ENCODE measurements around the gene UROS. TPM values are rescaled to one million over a fixed set of nuclear protein-coding genes. Genes with fewer than 3 reads are reported as not detected.

The UROS gene
- polyA plus RNA-seq (2013, experiment 1 of 4): 79.2 TPM
- polyA plus RNA-seq (2013, experiment 2 of 4): 79.3 TPM
- 56.8 TPM for polyA plus RNA-seq (2013, experiment 3 of 4)
- 63.4 TPM for polyA plus RNA-seq (2013, experiment 4 of 4)

DNA sequence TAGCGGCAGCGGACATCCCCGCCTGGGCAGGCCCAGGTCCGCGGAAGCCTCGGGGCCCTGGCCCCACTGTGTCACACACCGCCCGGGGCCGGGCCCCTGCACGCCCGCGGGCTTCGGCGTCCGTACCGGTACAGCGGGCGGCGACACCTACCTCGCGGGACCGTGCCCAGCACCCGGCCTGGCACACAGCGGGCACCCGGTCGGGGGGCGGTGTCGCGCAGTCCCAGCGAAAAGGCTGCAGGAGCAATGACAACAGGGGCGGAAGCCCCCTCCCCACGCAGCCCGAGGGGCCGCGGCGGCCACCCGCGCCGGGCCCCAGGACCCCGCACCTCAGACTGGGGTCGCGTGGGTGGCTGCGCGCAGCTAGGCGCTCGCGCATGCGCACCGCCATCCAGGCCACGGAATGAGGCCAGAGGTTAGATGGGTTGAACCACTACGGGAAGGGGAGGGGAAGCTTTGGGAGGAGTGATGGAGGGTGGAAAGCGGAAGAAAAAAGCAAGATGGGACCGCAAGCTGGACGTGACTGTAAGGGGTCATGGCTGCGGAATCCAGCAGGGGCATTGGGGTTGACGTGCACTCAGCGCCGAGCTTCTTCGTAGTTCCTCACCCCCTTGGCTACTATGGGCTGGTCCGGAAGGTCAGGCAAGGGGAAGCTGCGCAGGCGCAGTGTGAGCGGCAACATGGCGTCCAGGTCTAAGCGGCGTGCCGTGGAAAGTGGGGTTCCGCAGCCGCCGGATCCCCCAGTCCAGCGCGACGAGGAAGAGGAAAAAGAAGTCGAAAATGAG is at the start of gene UROS, which contains the start of gene BCCIP:
Gene UROS (minus strand): TSS at position 381 of the 785 bp plus-strand sequence. CDS start 6,759 bp downstream, outside the sequence.
Gene BCCIP (plus strand): TSS at position 669 of the 785 bp plus-strand sequence. CDS start 12 bp downstream, at position 681.
- WGBS, 2 experiments: 0% methylated on average over 74 of the region's 74 CpGs
- H3K9me3 ChIP-seq (ENCODE audit: control insufficient read depth, low read length): no peaks in the 10 kb centered on the region

DNA sequence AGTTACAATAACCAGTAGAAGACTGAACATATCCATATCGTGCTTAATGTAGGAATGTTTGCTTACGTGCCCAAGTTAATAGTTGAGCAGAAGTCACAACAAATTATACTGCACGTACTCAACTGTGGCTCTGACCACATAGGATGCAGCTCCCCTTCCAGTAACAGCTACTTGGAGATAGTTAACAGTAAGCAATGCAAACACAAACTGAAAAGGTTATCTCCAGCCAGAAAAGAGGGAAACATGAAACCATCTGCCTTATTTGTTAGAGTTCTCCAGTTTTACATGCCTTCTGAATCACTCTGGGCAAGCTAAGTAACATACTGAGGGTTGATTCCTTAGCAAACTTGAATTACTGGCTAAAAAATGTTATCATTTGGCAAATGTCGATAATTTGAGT is 48.3 kb upstream of the UROS start:
- no peak overlapping the region for H3K4me3 ChIP-seq (ENCODE audit: insufficient read depth, low read depth, low read length)
- H3K36me3 ChIP-seq (ENCODE audit: control insufficient read depth, insufficient read depth, low read length): peaks cover 19% of the 10 kb centered on the region
- H3K27ac ChIP-seq (ENCODE audit: insufficient read depth, low read depth, low read length, poor library complexity, severe bottlenecking): no peak overlapping the region
- H3K27me3 ChIP-seq (ENCODE audit: control insufficient read depth, insufficient read depth, low read length, poor library complexity, severe bottlenecking): no peaks in the 10 kb centered on the region
- H3K4me1 ChIP-seq (ENCODE audit: control insufficient read depth, insufficient read depth, low read length): no peaks in the 10 kb centered on the region
- WGBS, 2 experiments: 94 to 99% methylated on average over 4 of the region's 4 CpGs
- H3K9me3 ChIP-seq (ENCODE audit: control insufficient read depth, low read length): peaks cover 5% of the 10 kb centered on the region

More for the DNA sequence above, at the start of gene UROS, which contains the start of gene BCCIP:
- Histone ChIP-seq H3K36me3 (ENCODE audit: control insufficient read depth, insufficient read depth, low read length) (peaks cover 9% of the 10 kb centered on the region), H3K27ac (ENCODE audit: insufficient read depth, low read depth, low read length, poor library complexity, severe bottlenecking) (peak within 1 kb of the TSS; percentile 99), H3K4me3 (ENCODE audit: insufficient read depth, low read depth, low read length) (peak within 1 kb of the TSS; percentile 98), H3K27me3 (ENCODE audit: control insufficient read depth, insufficient read depth, low read length, poor library complexity, severe bottlenecking) (no peaks in the 10 kb centered on the region), H3K4me1 (ENCODE audit: control insufficient read depth, insufficient read depth, low read length) (peaks cover 11% of the 10 kb centered on the region)

- Histone ChIP-seq H3K4me1 (ENCODE audit: control insufficient read depth, insufficient read depth, low read length) (no peaks in the 10 kb centered on the region), H3K9me3 (ENCODE audit: control insufficient read depth, low read length) (no peaks in the 10 kb centered on the region), H3K36me3 (ENCODE audit: control insufficient read depth, insufficient read depth, low read length) (peaks cover 11% of the 10 kb centered on the region), H3K27ac (ENCODE audit: insufficient read depth, low read depth, low read length, poor library complexity, severe bottlenecking) (no peak overlapping the region), H3K27me3 (ENCODE audit: control insufficient read depth, insufficient read depth, low read length, poor library complexity, severe bottlenecking) (no peaks in the 10 kb centered on the region), H3K4me3 (ENCODE audit: insufficient read depth, low read depth, low read length) (no peak overlapping the region)
- WGBS, 2 experiments: 60 to 67% methylated on average over 7 of the region's 7 CpGs
These were observed 45.4 kb upstream of the UROS start for GRCh38 chr10:125868372-125868975.

GRCh38 chr10:125866421-125867029 is 43.5 kb upstream of the UROS start:
- peaks cover 11% of the 10 kb centered on the region for H3K36me3 ChIP-seq (ENCODE audit: control insufficient read depth, insufficient read depth, low read length)
- WGBS, 2 experiments: 96% methylated on average over 7 of the region's 7 CpGs
- H3K27me3 ChIP-seq (ENCODE audit: control insufficient read depth, insufficient read depth, low read length, poor library complexity, severe bottlenecking): no peaks in the 10 kb centered on the region
- no peak overlapping the region for H3K4me3 ChIP-seq (ENCODE audit: insufficient read depth, low read depth, low read length)
- H3K9me3 ChIP-seq (ENCODE audit: control insufficient read depth, low read length): no peaks in the 10 kb centered on the region
- H3K4me1 ChIP-seq (ENCODE audit: control insufficient read depth, insufficient read depth, low read length): no peaks in the 10 kb centered on the region
- no peak overlapping the region for H3K27ac ChIP-seq (ENCODE audit: insufficient read depth, low read depth, low read length, poor library complexity, severe bottlenecking)

GRCh38 chr10:125865120-125865519 is 42.1 kb upstream of the UROS start:
- no peaks in the 10 kb centered on the region for H3K4me1 ChIP-seq (ENCODE audit: control insufficient read depth, insufficient read depth, low read length)
- no peaks in the 10 kb centered on the region for H3K27me3 ChIP-seq (ENCODE audit: control insufficient read depth, insufficient read depth, low read length, poor library complexity, severe bottlenecking)
- WGBS, 2 experiments: 93 to 97% methylated on average over 2 of the region's 3 CpGs
- H3K9me3 ChIP-seq (ENCODE audit: control insufficient read depth, low read length): no peaks in the 10 kb centered on the region
- no peak overlapping the region for H3K4me3 ChIP-seq (ENCODE audit: insufficient read depth, low read depth, low read length)
- H3K36me3 ChIP-seq (ENCODE audit: control insufficient read depth, insufficient read depth, low read length): peaks cover 11% of the 10 kb centered on the region
- no peak overlapping the region for H3K27ac ChIP-seq (ENCODE audit: insufficient read depth, low read depth, low read length, poor library complexity, severe bottlenecking)

DNA sequence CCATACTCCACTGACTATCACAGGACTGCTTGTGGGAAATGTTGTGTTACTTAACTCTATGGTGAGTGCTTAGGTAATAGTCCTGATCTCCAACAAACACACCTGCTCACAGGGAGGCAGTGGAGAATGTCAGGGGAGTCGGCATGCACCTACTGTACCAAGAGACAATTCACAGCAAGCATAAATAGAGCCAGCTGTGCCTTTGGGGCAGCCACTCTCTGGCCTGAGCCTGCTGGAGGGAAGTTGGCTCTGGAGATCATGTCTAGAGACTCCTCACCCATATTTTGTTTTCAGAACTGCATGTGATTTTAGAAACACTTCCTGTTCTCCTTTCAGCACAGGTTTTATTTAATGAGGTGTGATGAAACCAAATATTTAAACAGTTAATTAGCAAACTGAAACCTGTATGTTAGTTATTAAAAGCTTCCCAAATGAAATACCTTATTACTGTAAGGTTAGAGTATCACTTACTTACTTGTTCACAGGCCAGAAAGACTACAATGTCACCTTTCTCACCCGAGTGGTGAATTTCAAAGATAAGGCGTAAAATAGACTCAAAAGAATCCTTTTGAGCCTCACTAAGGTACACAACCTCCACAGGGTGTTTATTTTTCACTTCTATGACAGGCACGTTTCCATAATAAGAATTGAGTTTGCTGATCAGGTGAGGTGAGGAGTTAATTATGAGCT is 36.2 kb upstream of the UROS start:
- Histone ChIP-seq H3K4me3 (ENCODE audit: insufficient read depth, low read depth, low read length) (no peak overlapping the region), H3K36me3 (ENCODE audit: control insufficient read depth, insufficient read depth, low read length) (no peaks in the 10 kb centered on the region), H3K27ac (ENCODE audit: insufficient read depth, low read depth, low read length, poor library complexity, severe bottlenecking) (no peak overlapping the region), H3K27me3 (ENCODE audit: control insufficient read depth, insufficient read depth, low read length, poor library complexity, severe bottlenecking) (no peaks in the 10 kb centered on the region), H3K4me1 (ENCODE audit: control insufficient read depth, insufficient read depth, low read length) (no peaks in the 10 kb centered on the region), H3K9me3 (ENCODE audit: control insufficient read depth, low read length) (no peaks in the 10 kb centered on the region)
- WGBS, 2 experiments: 93 to 94% methylated on average over 3 to 4 of the region's 4 CpGs

- no peaks in the 10 kb centered on the region for H3K4me1 ChIP-seq (ENCODE audit: control insufficient read depth, insufficient read depth, low read length)
- 89 to 91% methylated on average over 2 of the region's 2 CpGs for WGBS, 2 experiments
- no peaks in the 10 kb centered on the region for H3K9me3 ChIP-seq (ENCODE audit: control insufficient read depth, low read length)
- H3K36me3 ChIP-seq (ENCODE audit: control insufficient read depth, insufficient read depth, low read length): peaks cover under 1% of the 10 kb centered on the region
- H3K4me3 ChIP-seq (ENCODE audit: insufficient read depth, low read depth, low read length): no peak overlapping the region
- no peak overlapping the region for H3K27ac ChIP-seq (ENCODE audit: insufficient read depth, low read depth, low read length, poor library complexity, severe bottlenecking)
- no peaks in the 10 kb centered on the region for H3K27me3 ChIP-seq (ENCODE audit: control insufficient read depth, insufficient read depth, low read length, poor library complexity, severe bottlenecking)
These were observed 34.2 kb upstream of the UROS start for GRCh38 chr10:125857185-125857760.

DNA sequence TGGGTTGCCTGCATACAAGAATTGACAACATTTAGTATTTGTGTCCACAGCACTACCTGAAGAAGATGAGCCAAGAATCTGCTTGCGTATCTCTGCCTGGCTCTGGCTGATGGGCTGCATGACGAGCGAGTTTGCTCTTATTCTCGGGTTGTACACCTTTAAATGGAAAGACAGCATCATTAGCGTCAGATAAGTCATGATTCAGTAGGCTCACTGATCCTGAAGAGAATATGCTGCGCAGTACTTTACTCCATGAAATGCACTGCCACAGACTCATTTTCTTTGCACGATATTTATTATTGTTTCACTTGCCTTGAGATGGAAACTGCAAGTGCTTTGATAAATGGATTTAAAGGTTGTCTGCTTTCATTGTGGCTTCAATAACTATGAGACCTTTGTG is 29.4 kb upstream of the UROS start:
- no peak overlapping the region for H3K27ac ChIP-seq (ENCODE audit: insufficient read depth, low read depth, low read length, poor library complexity, severe bottlenecking)
- H3K27me3 ChIP-seq (ENCODE audit: control insufficient read depth, insufficient read depth, low read length, poor library complexity, severe bottlenecking): no peaks in the 10 kb centered on the region
- H3K36me3 ChIP-seq (ENCODE audit: control insufficient read depth, insufficient read depth, low read length): peaks cover 16% of the 10 kb centered on the region
- H3K4me3 ChIP-seq (ENCODE audit: insufficient read depth, low read depth, low read length): no peak overlapping the region
- no peaks in the 10 kb centered on the region for H3K4me1 ChIP-seq (ENCODE audit: control insufficient read depth, insufficient read depth, low read length)
- H3K9me3 ChIP-seq (ENCODE audit: control insufficient read depth, low read length): no peaks in the 10 kb centered on the region
- 96 to 99% methylated on average over 7 of the region's 7 CpGs for WGBS, 2 experiments

GRCh38 chr10:125850766-125851731 is 28.0 kb upstream of the UROS start:
- Histone ChIP-seq H3K36me3 (ENCODE audit: control insufficient read depth, insufficient read depth, low read length) (peaks cover 16% of the 10 kb centered on the region), H3K4me1 (ENCODE audit: control insufficient read depth, insufficient read depth, low read length) (no peaks in the 10 kb centered on the region), H3K27ac (ENCODE audit: insufficient read depth, low read depth, low read length, poor library complexity, severe bottlenecking) (no peak overlapping the region), H3K4me3 (ENCODE audit: insufficient read depth, low read depth, low read length) (no peak overlapping the region), H3K27me3 (ENCODE audit: control insufficient read depth, insufficient read depth, low read length, poor library complexity, severe bottlenecking) (no peaks in the 10 kb centered on the region), H3K9me3 (ENCODE audit: control insufficient read depth, low read length) (no peaks in the 10 kb centered on the region)
- 95 to 97% methylated on average over 1 to 2 of the region's 2 CpGs for WGBS, 2 experiments

Data from ectodermal cell (in vitro differentiated cells).